Thymus (tissue), 11 donors: ENCODE results near the gene ZNF778. TPM values are rescaled to one million over a fixed set of nuclear protein-coding genes. Genes with fewer than 3 reads are reported as not detected.
A peak's percentile ranks its signal among the peaks of the same experiment; 100 is the strongest.
"Not testable (repeated sequence)": the region's sequence is repeated elsewhere in the genome, so short reads cannot be mapped to it uniquely, and the experiment has no call there.

ENCODE experiments used
- DNase-seq, 9 donors: peaks; one replicate each; pipeline ENCODE4 v3.0.0-alpha.2; 2013; ENCODE audit warnings: low spot score in 9 of 9, low read depth in 6 of 9, missing footprints in 1 of 9
- H3K27ac ChIP-seq, 2 donors: one replicate each; pipeline ENCODE4 v1.5.1; 2013; ENCODE audit warnings: control low read depth in 1 of 2, low read depth in 1 of 2, low read length in 1 of 2, mild to moderate bottlenecking in 1 of 2, moderate library complexity in 1 of 2
- H3K27me3 ChIP-seq, 2 donors: one replicate each; pipeline ENCODE4 v1.5.1; 2013; ENCODE audit warnings: low read length in 1 of 2; ENCODE audit not compliant: control insufficient read depth in 2 of 2, insufficient read depth in 1 of 2
- H3K36me3 ChIP-seq, 2 donors: one replicate each; pipeline ENCODE4 v1.5.1; 2013; ENCODE audit warnings: low read length in 1 of 2, mild to moderate bottlenecking in 1 of 2, moderate library complexity in 1 of 2; ENCODE audit not compliant: control insufficient read depth in 2 of 2, insufficient read depth in 2 of 2
- H3K4me1 ChIP-seq, 2 donors: one replicate each; pipeline ENCODE4 v1.5.1; 2013; ENCODE audit warnings: low read length in 2 of 2; ENCODE audit not compliant: control insufficient read depth in 2 of 2, insufficient read depth in 2 of 2
- H3K4me3 ChIP-seq, 2 donors: one replicate each; pipeline ENCODE4 v1.5.1; 2013; ENCODE audit warnings: low read length in 2 of 2, control low read depth in 1 of 2, mild to moderate bottlenecking in 1 of 2
- H3K9me3 ChIP-seq, 2 donors: one replicate each; pipeline ENCODE4 v1.5.1; 2013; ENCODE audit warnings: low read length in 1 of 2, mild to moderate bottlenecking in 1 of 2; ENCODE audit not compliant: control insufficient read depth in 2 of 2, insufficient read depth in 1 of 2
- WGBS: extraction: QIAGEN DNeasy Blood & Tissue Kit; methylation state at CpG from one replicate; pipeline ENCODE4 v1.1.7; 2013; 5-methylcytosine and 5-hydroxymethylcytosine counted together
- polyA plus RNA-seq: library from polyadenylated mRNA; stranded (reverse); fragments of 200-250 nt; gene quantifications from one replicate; pipeline ENCODE4 v1.2.3, GENCODE V29; 2013
- total RNA-seq: library from RNA; stranded (reverse); fragments of 120-200 nt; gene quantifications from one replicate; pipeline ENCODE4 v1.2.4, GENCODE V29; 2013
- donor health status: healthy.

ZNF778 gene
- total and polyA plus RNA-seq, 2 donors: 2.4 to 2.9 TPM

- Histone ChIP-seq H3K27me3 (peaks cover 18 to 40% of the 10 kb centered on the region in 2 donors), H3K9me3 (peaks cover 7 to 26% of the 10 kb centered on the region in 2 donors), H3K4me3 (no peak overlapping the region), H3K27ac (no peak overlapping the region), H3K4me1 (peaks cover 4 to 20% of the 10 kb centered on the region in 2 donors), H3K36me3 (no peaks in the 10 kb centered on the region)
- 83% methylated on average over 12 of the region's 12 CpGs for WGBS
- DNase-seq: no peak
These were observed 27.3 kb downstream of the ZNF778 start for GRCh38 chr16:89244754-89245153.

- 78% methylated on average over 13 of the region's 13 CpGs for WGBS
- H3K4me3 ChIP-seq: no peak overlapping the region
These were observed 28.9 kb downstream of the ZNF778 start for GRCh38 chr16:89246383-89246902.

DNA sequence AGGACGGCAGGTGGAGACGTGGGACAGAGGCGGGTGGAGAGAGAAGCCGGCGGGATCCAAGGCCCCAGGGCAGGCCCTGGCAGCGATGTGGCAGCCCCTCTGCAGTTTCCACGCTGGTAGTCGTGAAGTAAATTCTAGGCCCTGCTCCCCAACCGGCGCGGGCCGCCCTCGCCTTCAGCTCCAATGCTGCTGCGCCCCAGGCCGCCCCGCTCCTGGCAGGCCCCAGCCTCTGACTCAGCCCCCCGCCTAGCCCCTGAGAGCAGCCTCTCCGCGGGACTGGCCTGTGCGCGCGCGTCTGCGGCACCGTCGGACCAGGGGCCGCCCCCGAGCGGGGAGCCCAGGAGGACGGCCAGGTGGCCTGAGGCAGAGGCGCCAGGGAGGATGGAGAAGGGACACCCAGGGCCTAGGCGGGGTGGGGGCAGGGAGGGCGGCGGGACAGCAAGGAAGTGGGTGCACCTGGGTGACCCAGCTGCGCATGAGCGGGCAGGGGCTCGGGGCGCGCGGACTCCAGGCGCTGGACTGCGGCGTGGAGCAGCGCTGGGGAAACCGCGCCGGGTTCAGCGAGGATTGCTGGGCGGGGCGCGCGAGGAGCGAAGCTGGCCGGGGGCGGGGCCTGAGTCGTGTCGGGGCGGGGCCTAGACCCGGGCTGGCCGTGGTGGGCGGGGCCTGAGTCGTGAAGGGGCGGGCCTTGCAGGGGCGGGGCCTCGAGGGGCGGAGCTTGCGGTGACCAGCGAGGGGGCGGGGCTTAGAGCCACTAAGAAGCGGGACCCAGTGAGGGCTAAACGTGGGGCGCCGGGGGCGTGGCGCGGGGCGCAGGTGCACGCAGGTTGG, 29.6 kb downstream of the ZNF778 start:
- Histone ChIP-seq H3K36me3 (no peaks in the 10 kb centered on the region), H3K27ac (no peak overlapping the region), H3K4me1 (peaks cover 0 to 8% of the 10 kb centered on the region in 2 donors), H3K27me3 (peaks cover 18 to 44% of the 10 kb centered on the region in 2 donors), H3K4me3 (peak overlapping the region in 1 of 2 donors; percentile 39), H3K9me3 (peaks cover 8 to 35% of the 10 kb centered on the region in 2 donors)
- 8% methylated on average over 78 of the region's 78 CpGs for WGBS
- DNase-seq: peak in 8 of 9 donors; percentile 11 to 68 (median 42)

More at GRCh38 chr16:89246383-89246902, 28.9 kb downstream of the ZNF778 start:
- H3K27me3 ChIP-seq: peaks cover 18 to 44% of the 10 kb centered on the region in 2 donors
- H3K27ac ChIP-seq: no peak overlapping the region
- H3K36me3 ChIP-seq: no peaks in the 10 kb centered on the region
- H3K4me1 ChIP-seq: peaks cover 4 to 13% of the 10 kb centered on the region in 2 donors
- DNase-seq: no peak
- H3K9me3 ChIP-seq: peaks cover 8 to 35% of the 10 kb centered on the region in 2 donors

GRCh38 chr16:89247734-89248075, 30.2 kb downstream of the ZNF778 start:
- H3K9me3 ChIP-seq: peaks cover 8 to 35% of the 10 kb centered on the region in 2 donors
- not testable (repeated sequence) for H3K4me1 ChIP-seq, DNase-seq, H3K36me3 ChIP-seq, H3K27ac ChIP-seq
- 4% methylated on average over 45 of the region's 45 CpGs for WGBS
- peak overlapping the region in 1 of 2 donors; percentile 39 for H3K4me3 ChIP-seq
- peaks cover 18 to 44% of the 10 kb centered on the region in 2 donors for H3K27me3 ChIP-seq

- H3K27me3 ChIP-seq: peaks cover 18 to 44% of the 10 kb centered on the region in 2 donors
- peaks cover 8 to 35% of the 10 kb centered on the region in 2 donors for H3K9me3 ChIP-seq
- no peaks in the 10 kb centered on the region for H3K36me3 ChIP-seq
- no peak overlapping the region for H3K4me3 ChIP-seq
- DNase-seq: no peak
- no peak overlapping the region for H3K27ac ChIP-seq
- peaks cover 0 to 8% of the 10 kb centered on the region in 2 donors for H3K4me1 ChIP-seq
- WGBS: 65% methylated on average over 69 of the region's 69 CpGs
These were observed 30.9 kb downstream of the ZNF778 start for GRCh38 chr16:89248196-89248982.

- no peak overlapping the region for H3K27ac ChIP-seq
- H3K4me3 ChIP-seq: no peak overlapping the region
- peaks cover 0 to 10% of the 10 kb centered on the region in 2 donors for H3K4me1 ChIP-seq
- peaks cover 2 to 19% of the 10 kb centered on the region in 2 donors for H3K9me3 ChIP-seq
- no peaks in the 10 kb centered on the region for H3K36me3 ChIP-seq
- DNase-seq: no peak
- whole genome bisulfite sequencing: 97% methylated on average over 10 of the region's 10 CpGs
- H3K27me3 ChIP-seq: peaks cover 34 to 55% of the 10 kb centered on the region in 2 donors
These were observed 36.2 kb downstream of the ZNF778 start for GRCh38 chr16:89253548-89254287.

DNA sequence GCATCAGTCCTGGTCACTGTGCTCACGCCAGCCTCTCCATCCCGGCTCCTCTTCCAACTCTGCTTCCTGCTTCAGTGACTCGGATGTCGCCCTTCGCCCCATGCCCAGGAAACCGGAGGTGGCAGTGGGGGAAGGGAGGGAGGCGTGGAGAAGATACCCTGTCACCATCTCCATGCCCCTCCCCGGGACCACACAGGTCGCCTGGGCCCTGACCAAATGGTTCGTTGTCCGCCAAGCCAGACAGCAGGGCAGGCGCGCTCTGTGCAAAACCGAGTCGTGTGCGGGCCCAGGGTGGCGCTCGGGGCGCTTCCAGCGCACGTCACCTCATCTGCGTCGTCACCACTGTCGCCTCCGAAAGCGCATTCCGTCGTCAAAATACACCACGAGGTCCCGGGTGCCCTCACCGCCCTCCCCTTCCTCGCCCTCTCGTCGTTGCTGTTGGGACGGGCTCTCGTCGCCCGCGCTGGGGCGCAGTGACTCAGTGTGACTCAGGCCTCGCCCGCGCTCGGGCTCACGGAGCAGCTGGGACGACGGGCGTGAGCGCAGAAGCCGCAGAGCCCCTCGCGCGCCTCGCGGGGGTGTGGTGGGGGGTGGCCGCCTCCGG, 39.2 kb downstream of the ZNF778 start:
- no peak overlapping the region for H3K27ac ChIP-seq
- peak in 4 of 9 donors; percentile 6 to 46 (median 34) for DNase-seq
- no peaks in the 10 kb centered on the region for H3K9me3 ChIP-seq

DNA sequence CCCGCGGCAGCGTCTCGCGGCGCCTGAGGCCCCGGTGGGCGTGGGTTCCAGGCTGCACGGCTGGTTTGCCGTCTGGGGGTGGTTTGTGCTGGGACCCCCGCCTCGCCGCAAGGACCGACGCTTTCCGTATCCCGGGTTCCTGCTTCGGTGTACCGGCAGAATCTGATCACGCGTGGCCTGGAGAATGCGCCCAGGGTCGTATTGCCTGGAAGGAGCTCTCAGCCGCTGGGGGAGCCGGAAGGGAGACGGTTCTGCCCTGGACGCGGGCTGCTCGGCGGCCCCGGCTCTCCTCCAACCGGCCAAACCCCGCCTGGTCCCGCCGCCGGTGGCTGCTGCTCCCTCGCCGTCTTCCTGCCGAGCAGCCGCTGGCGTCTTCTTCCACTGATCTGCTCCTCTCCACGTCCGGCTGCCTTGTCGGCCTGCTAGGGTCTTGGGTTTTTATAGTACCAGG, 39.8 kb downstream of the ZNF778 start:
- Histone ChIP-seq H3K4me3 (peak overlapping the region in 1 of 2 donors; percentile 32), H3K27ac (no peak overlapping the region), H3K4me1 (peaks cover 0 to 10% of the 10 kb centered on the region in 2 donors), H3K36me3 (no peaks in the 10 kb centered on the region), H3K9me3 (peaks cover 0 to 3% of the 10 kb centered on the region in 2 donors), H3K27me3 (peaks cover 33 to 55% of the 10 kb centered on the region in 2 donors)
- no peak for DNase-seq
- WGBS: 3% methylated on average over 44 of the region's 44 CpGs

More for the DNA sequence above, 39.2 kb downstream of the ZNF778 start:
- 7% methylated on average over 57 of the region's 57 CpGs for WGBS
- H3K4me3 ChIP-seq: peak overlapping the region in 1 of 2 donors; percentile 32
- no peaks in the 10 kb centered on the region for H3K36me3 ChIP-seq
- H3K4me1 ChIP-seq: peaks cover 0 to 10% of the 10 kb centered on the region in 2 donors
- H3K27me3 ChIP-seq: peaks cover 33 to 55% of the 10 kb centered on the region in 2 donors
